ENCODE measurements around the gene ATG7.

ATG7 gene

DNA sequence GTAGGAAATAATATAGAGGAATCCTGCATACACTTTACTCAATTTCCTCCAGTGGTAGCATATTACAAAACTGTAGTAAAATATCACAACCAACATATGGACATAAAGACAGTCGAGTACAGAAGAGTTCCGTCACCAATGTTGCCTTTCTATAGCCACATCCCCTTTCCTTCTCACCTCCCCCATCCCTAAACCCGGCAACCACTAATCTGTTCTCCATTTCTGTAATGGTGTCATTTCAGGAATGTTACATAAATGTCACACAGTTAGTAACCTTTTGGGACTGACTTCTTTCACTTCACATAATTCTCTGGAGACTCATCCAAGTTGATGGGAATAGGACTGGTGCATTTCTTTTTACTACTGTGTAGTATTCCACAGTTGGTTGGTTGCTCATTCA lies 41.4 kb upstream of the ATG7 start:
- H3K4me3 ChIP-seq (replicated peaks; ENCODE audit: low read depth, low read length), result no peak overlapping the region
- TF ChIP-seq, protein P1, sequence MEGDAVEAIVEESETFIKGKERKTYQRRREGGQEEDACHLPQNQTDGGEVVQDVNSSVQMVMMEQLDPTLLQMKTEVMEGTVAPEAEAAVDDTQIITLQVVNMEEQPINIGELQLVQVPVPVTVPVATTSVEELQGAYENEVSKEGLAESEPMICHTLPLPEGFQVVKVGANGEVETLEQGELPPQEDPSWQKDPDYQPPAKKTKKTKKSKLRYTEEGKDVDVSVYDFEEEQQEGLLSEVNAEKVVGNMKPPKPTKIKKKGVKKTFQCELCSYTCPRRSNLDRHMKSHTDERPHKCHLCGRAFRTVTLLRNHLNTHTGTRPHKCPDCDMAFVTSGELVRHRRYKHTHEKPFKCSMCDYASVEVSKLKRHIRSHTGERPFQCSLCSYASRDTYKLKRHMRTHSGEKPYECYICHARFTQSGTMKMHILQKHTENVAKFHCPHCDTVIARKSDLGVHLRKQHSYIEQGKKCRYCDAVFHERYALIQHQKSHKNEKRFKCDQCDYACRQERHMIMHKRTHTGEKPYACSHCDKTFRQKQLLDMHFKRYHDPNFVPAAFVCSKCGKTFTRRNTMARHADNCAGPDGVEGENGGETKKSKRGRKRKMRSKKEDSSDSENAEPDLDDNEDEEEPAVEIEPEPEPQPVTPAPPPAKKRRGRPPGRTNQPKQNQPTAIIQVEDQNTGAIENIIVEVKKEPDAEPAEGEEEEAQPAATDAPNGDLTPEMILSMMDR (IDR thresholded peaks at IDR 0.05; ENCODE audit: low read depth, low read length, missing control alignments), result no peak
- no peak for DNase-seq (ENCODE audit: extremely low read depth, low read depth)

DNA sequence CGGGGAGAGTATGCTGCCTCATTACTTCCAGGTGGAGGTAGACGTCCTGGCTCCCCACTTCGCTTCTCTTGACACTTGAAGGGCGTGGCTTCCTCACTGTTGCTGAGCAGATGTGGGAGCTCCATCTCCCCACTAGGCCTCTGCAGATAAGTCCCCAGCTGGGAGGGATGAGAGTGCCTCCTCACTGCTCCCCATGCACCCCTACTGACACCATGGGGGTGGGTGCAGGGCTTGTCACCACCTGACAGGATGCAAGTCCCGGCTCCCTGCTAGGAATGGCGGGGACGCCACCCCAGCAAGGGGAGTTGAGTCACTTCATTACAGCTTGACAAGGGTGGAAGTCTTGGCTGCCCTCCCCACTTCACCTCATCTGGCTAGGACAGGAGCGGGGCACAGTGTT lies 36.8 kb upstream of the ATG7 start:
- DNase-seq (ENCODE audit: extremely low read depth, low read depth), result no peak
- TF ChIP-seq, protein P1 (IDR thresholded peaks at IDR 0.05; ENCODE audit: low read depth, low read length, missing control alignments), result no peak

DNA sequence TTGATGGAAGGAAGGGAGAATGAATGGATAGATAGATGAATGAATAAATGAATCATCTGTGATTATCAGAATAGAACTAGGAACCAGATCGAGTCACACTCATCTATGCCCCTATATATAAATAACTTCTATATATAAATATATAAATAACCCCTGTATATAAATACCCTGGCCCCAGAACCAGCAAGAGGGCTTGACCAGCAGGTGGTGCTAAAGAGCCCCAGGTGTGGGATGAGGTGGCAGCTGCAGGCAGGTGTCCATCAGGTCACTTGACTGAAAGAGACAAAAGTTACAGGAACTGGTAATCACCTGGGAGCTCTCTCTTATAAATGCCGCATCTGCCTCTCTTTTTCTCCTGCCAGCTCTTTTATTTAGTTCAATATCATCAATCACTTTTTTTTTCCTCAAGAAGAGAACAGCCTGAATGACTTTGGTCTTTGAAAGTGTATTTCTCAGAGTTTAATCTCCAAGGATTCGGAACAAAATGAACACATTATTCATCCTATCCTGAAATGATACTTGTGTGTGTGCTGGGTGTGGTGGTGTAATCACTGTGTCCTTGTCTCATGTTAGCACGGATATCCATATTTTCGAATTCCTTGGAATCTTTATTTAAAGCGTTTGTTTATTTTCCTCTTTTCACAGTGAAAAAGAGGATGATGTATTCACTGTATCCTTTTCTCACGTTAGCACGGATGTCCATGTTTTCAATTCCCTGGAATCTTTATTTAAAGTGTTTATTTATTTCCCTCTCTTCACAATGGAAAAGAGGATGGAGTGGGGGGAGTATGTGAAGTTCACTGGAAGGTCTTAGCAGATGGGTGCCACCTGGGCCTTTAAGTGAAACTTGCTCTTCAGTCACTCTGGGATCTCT lies 35.4 kb upstream of the ATG7 start:
- peak; percentile 88 for DNase-seq (ENCODE audit: extremely low read depth, low read depth)
- TF ChIP-seq, protein P1 (IDR thresholded peaks at IDR 0.05; ENCODE audit: low read depth, low read length, missing control alignments), result peak; percentile 83
- no peak overlapping the region for H3K4me3 ChIP-seq (replicated peaks; ENCODE audit: low read depth, low read length)

More for the DNA sequence above, 36.8 kb upstream of the ATG7 start:
- no peak overlapping the region for H3K4me3 ChIP-seq (replicated peaks; ENCODE audit: low read depth, low read length)

DNA sequence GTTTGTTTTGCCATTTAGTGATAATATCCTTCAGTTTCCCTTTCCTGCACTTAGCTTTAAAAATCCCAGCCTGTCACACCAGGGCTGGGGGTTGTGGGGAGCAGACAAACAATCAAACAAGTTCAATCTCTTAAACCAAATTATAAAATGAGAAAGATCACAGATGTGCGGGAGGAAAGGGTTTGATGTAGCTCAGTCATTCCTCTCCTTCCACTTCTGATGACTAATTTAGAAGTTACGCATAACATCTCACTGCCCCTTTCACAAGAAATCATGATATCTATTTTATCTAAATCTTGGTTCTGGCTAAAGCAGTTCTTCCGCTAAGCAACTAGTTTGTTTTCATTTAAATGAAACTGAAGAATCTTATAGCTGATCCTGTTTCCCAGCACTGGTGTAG lies 34.1 kb upstream of the ATG7 start:
- TF ChIP-seq, protein P1 (IDR thresholded peaks at IDR 0.05; ENCODE audit: low read depth, low read length, missing control alignments), result no peak
- no peak overlapping the region for H3K4me3 ChIP-seq (replicated peaks; ENCODE audit: low read depth, low read length)
- peak; percentile 74 for DNase-seq (ENCODE audit: extremely low read depth, low read depth)

DNA sequence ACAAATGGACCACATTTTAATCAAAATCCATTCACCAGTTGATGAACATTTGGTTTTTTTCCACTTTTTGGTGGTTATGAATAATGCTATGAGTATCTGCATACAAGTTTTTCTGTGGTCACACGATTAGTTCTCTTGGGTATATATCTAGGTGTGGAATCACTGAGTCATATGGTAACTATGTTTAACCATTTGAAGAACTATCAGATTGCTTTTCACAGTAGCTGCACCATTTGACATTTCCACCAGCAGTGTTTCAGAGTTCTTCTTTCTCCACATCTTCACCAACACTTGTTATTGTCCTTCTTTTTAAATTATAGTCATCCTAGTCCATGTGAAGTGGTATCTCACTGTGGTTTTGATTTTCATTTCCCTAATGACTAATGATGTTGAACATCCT lies 33.3 kb upstream of the ATG7 start:
- no peak overlapping the region for H3K4me3 ChIP-seq (replicated peaks; ENCODE audit: low read depth, low read length)
- DNase-seq (ENCODE audit: extremely low read depth, low read depth), result peak; percentile 77

DNA sequence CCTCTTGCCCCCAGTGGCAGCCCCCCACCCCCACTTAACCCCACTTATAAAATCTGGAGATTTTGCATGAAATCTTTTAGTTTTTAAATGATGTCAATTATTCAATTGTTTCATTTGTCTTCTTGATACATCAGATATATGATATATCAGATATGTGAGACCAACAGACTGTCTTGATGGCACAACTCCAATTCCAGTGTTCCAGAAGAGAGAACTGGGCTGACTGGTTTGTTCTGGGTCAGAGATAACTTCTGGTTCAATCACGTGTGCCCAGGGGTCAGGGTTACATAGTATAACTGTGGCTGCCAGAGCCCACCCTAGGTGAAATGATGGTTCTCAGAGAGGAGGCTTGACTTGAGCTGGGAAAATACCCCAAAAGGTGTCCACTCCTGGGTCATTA lies 32.4 kb upstream of the ATG7 start:
- no peak for DNase-seq (ENCODE audit: extremely low read depth, low read depth)
- H3K4me3 ChIP-seq (replicated peaks; ENCODE audit: low read depth, low read length), result no peak overlapping the region
- TF ChIP-seq, protein P1 (IDR thresholded peaks at IDR 0.05; ENCODE audit: low read depth, low read length, missing control alignments), result no peak

More for the DNA sequence above, 33.3 kb upstream of the ATG7 start:
- TF ChIP-seq, protein P1 (IDR thresholded peaks at IDR 0.05; ENCODE audit: low read depth, low read length, missing control alignments), result no peak
